ENCODE data around the gene OGG1. TPM values are rescaled to one million over a fixed set of nuclear protein-coding genes. Genes with fewer than 3 reads are reported as not detected.

OGG1 gene
- total RNA-seq: 36.0 TPM

GRCh38 chr3:9749645-9750555 lies at the start of gene OGG1:
TSS of gene OGG1 (plus strand) at chr3:9749952. CDS start at chr3:9750287, 335 bp downstream.
- TF ChIP-seq, protein P1, sequence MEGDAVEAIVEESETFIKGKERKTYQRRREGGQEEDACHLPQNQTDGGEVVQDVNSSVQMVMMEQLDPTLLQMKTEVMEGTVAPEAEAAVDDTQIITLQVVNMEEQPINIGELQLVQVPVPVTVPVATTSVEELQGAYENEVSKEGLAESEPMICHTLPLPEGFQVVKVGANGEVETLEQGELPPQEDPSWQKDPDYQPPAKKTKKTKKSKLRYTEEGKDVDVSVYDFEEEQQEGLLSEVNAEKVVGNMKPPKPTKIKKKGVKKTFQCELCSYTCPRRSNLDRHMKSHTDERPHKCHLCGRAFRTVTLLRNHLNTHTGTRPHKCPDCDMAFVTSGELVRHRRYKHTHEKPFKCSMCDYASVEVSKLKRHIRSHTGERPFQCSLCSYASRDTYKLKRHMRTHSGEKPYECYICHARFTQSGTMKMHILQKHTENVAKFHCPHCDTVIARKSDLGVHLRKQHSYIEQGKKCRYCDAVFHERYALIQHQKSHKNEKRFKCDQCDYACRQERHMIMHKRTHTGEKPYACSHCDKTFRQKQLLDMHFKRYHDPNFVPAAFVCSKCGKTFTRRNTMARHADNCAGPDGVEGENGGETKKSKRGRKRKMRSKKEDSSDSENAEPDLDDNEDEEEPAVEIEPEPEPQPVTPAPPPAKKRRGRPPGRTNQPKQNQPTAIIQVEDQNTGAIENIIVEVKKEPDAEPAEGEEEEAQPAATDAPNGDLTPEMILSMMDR (IDR thresholded peaks at IDR 0.05): no peak
- Histone ChIP-seq H3K9me3 (no peaks in the 10 kb centered on the region), H3K36me3 (peaks cover 30 to 48% of the 10 kb centered on the region in 2 donors), H3K27ac (peak within 1 kb of the TSS; percentile 76 to 84), H3K27me3 (no peaks in the 10 kb centered on the region), H3K4me1 (peaks cover 4 to 14% of the 10 kb centered on the region in 2 donors), H3K4me3 (peak within 1 kb of the TSS; percentile 67 to 70)
- intact Hi-C loops (cut with DNase I): loop anchor here (1.0 to 2.0 kb wide), 4 partner anchors 19 to 43 kb away; partner anchors contain the start of genes ARPC4 and BRPF1
- peak; percentile 92 to 99 for DNase-seq (ENCODE audit: low spot score in 2 of 2)

DNA sequence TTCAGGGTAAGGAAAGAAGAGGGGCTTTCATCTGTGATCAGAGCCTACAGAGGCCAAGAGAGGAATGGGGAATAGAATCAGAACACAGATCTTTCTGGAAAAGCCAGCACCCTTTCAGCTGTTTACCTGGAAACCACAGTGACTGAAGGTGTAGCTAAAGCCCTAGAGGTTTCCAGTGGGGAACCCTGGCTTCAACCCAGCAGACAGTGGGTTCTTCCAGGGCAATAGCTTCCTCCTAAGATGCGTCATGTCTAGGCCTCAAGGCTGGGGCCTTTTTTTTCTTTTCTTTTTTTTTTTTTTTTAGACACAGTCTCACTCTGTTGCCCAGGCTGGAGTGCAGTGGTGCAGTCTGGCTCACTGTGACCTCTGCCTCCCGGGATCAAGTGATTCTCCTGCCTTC lies 49.2 kb upstream of the OGG1 start:
- intact Hi-C loops (cut with DNase I): no loop called here
- H3K36me3 ChIP-seq: peaks cover 30 to 75% of the 10 kb centered on the region in 2 donors
- peaks cover 3% of the 10 kb centered on the region for H3K27me3 ChIP-seq
- DNase-seq (ENCODE audit: low spot score in 2 of 2): no peak
- H3K4me1 ChIP-seq: peaks cover 0 to 9% of the 10 kb centered on the region in 2 donors
- no peaks in the 10 kb centered on the region for H3K9me3 ChIP-seq
- no peak overlapping the region for H3K4me3 ChIP-seq
- TF ChIP-seq, protein P1 (IDR thresholded peaks at IDR 0.05): no peak
- H3K27ac ChIP-seq: no peak overlapping the region

- H3K27me3 ChIP-seq: peaks cover 3% of the 10 kb centered on the region
- intact Hi-C loops (cut with DNase I): no loop called here
- H3K27ac ChIP-seq: no peak overlapping the region
- peaks cover 29 to 70% of the 10 kb centered on the region in 2 donors for H3K36me3 ChIP-seq
- no peak for DNase-seq (ENCODE audit: low spot score in 2 of 2)
- H3K4me1 ChIP-seq: peaks cover 0 to 9% of the 10 kb centered on the region in 2 donors
- no peaks in the 10 kb centered on the region for H3K9me3 ChIP-seq
- H3K4me3 ChIP-seq: no peak overlapping the region
- TF ChIP-seq, protein P1 (IDR thresholded peaks at IDR 0.05): no peak
Measured at GRCh38 chr3:9701006-9701405, 48.7 kb upstream of the OGG1 start.

GRCh38 chr3:9701711-9702110 lies 48.0 kb upstream of the OGG1 start:
- H3K27ac ChIP-seq: no peak overlapping the region
- TF ChIP-seq, protein P1 (IDR thresholded peaks at IDR 0.05): no peak
- peaks cover 0 to 9% of the 10 kb centered on the region in 2 donors for H3K4me1 ChIP-seq
- H3K9me3 ChIP-seq: no peaks in the 10 kb centered on the region
- H3K27me3 ChIP-seq: peaks cover 3% of the 10 kb centered on the region
- H3K4me3 ChIP-seq: no peak overlapping the region
- intact Hi-C loops (cut with DNase I): no loop called here
- H3K36me3 ChIP-seq: peaks cover 22 to 64% of the 10 kb centered on the region in 2 donors
- DNase-seq (ENCODE audit: low spot score in 2 of 2): no peak

DNA sequence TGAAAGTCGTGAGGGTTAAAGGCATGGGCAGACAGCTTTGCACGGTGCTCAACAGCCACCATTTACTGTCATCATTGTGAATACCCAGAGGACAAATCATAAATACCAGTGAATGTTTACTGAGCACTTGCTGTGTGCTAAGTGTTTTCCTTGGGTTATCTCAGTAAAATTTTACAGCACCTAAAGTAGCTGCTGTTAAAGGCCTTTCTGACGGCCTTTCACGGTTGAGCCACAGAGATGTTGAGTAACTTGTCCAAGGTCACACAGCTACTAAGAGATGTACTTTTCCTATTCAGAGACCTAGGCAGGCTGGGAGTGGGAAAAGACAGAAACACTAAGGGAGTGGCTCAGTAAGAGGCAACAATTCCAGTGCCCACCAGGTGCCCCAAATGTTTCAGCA lies 46.5 kb upstream of the OGG1 start:
- Histone ChIP-seq H3K4me3 (no peak overlapping the region), H3K27ac (no peak overlapping the region), H3K4me1 (peaks cover 0 to 9% of the 10 kb centered on the region in 2 donors), H3K27me3 (peaks cover 3% of the 10 kb centered on the region), H3K9me3 (no peaks in the 10 kb centered on the region), H3K36me3 (peaks cover 10 to 49% of the 10 kb centered on the region in 2 donors)
- intact Hi-C loops (cut with DNase I): no loop called here
- no peak for DNase-seq (ENCODE audit: low spot score in 2 of 2)
- TF ChIP-seq, protein P1 (IDR thresholded peaks at IDR 0.05): no peak
